ENCODE results near the gene TUBAL3. TPM values are rescaled to one million over a fixed set of nuclear protein-coding genes. Genes with fewer than 3 reads are reported as not detected.

Gene TUBAL3
- total and polyA plus RNA-seq, 4 donors, result 0.06 to 0.12 (median 0.06) TPM; not detected in 1

GRCh38 chr10:5343979-5344378 is 60.6 kb downstream of the TUBAL3 start:
- no peaks in the 10 kb centered on the region for H3K36me3 ChIP-seq (ENCODE audit: control insufficient read depth in 4 of 4, insufficient read depth in 4 of 4, low read length in 4 of 4)
- H3K27me3 ChIP-seq (ENCODE audit: control insufficient read depth in 3 of 3, insufficient read depth in 3 of 3, low read length in 2 of 3), result no peaks in the 10 kb centered on the region
- peaks cover 0 to 1% (median 0%) of the 10 kb centered on the region in 5 donors for H3K4me1 ChIP-seq (ENCODE audit: control insufficient read depth in 5 of 5, insufficient read depth in 5 of 5, low read length in 5 of 5)
- no peaks in the 10 kb centered on the region for H3K9me3 ChIP-seq (ENCODE audit: control insufficient read depth in 4 of 4, insufficient read depth in 3 of 4, low read length in 3 of 4)
- TF ChIP-seq CTCF (IDR thresholded peaks at IDR 0.05; ENCODE audit: control extremely low read depth, extremely low read depth), result no peak
- H3K27ac ChIP-seq (ENCODE audit: low read depth in 1 of 2, low read length in 1 of 2), result no peak overlapping the region
- DNase-seq (no peak), ATAC-seq (ENCODE audit: insufficient read depth, low FRiP score) (no peak)
- H3K4me3 ChIP-seq, result no peak overlapping the region
- WGBS, 2 donors, result 85 to 94% methylated on average over 4 of the region's 4 CpGs
- no peak overlapping the region for H3K9ac ChIP-seq (ENCODE audit: insufficient read depth in 1 of 2, low read length in 2 of 2)

GRCh38 chr10:5343561-5343960 is 61.1 kb downstream of the TUBAL3 start:
- no peak for TF ChIP-seq CTCF (IDR thresholded peaks at IDR 0.05; ENCODE audit: control extremely low read depth, extremely low read depth)
- ATAC-seq (ENCODE audit: insufficient read depth, low FRiP score), result no peak
- 55 to 63% methylated on average over 4 of the region's 4 CpGs for WGBS, 2 donors

More at GRCh38 chr10:5343561-5343960, 61.1 kb downstream of the TUBAL3 start:
- no peak overlapping the region for H3K9ac ChIP-seq (ENCODE audit: insufficient read depth in 1 of 2, low read length in 2 of 2)
- no peak for DNase-seq
- no peak overlapping the region for H3K27ac ChIP-seq (ENCODE audit: low read depth in 1 of 2, low read length in 1 of 2)
- H3K4me1 ChIP-seq (ENCODE audit: control insufficient read depth in 5 of 5, insufficient read depth in 5 of 5, low read length in 5 of 5), result peaks cover 0 to 1% (median 0%) of the 10 kb centered on the region in 5 donors
- H3K4me3 ChIP-seq, result no peak overlapping the region
- H3K9me3 ChIP-seq (ENCODE audit: control insufficient read depth in 4 of 4, insufficient read depth in 3 of 4, low read length in 3 of 4), result no peaks in the 10 kb centered on the region
- H3K27me3 ChIP-seq (ENCODE audit: control insufficient read depth in 3 of 3, insufficient read depth in 3 of 3, low read length in 2 of 3), result no peaks in the 10 kb centered on the region
- no peaks in the 10 kb centered on the region for H3K36me3 ChIP-seq (ENCODE audit: control insufficient read depth in 4 of 4, insufficient read depth in 4 of 4, low read length in 4 of 4)

Other genes with a start within 250 kb of the TUBAL3 start
- under 1 TPM in 1 of 2 donors, not detected in 1; 0.46 TPM for gene AKR1C8, start 219.7 kb downstream of the TUBAL3 start, total RNA-seq
- under 1 TPM; 0.03 to 0.18 TPM for gene AKR1C8, start 219.7 kb downstream of the TUBAL3 start, polyA plus RNA-seq
- gene AKR1C4, start 208.0 kb downstream of the TUBAL3 start, total RNA-seq, result not detected
- under 1 TPM in 1 of 2 donors, not detected in 1; 0.02 TPM for gene AKR1C4, start 208.0 kb downstream of the TUBAL3 start, polyA plus RNA-seq
- gene UCN3, start 39.9 kb downstream of the TUBAL3 start, total RNA-seq, result under 1 TPM; 0.28 to 0.77 TPM
- under 1 TPM; 0.17 to 0.77 TPM for gene UCN3, start 39.9 kb downstream of the TUBAL3 start, polyA plus RNA-seq
- 10 to 100 TPM; 52.9 to 98.7 TPM for gene NET1, start 7.7 kb upstream of the TUBAL3 start, total RNA-seq
- gene NET1, start 7.7 kb upstream of the TUBAL3 start, polyA plus RNA-seq, result 10 to 100 TPM; 17.4 to 18.9 TPM
- gene CALML5, start 94.7 kb upstream of the TUBAL3 start, total RNA-seq, result not detected
- not detected for gene CALML5, start 94.7 kb upstream of the TUBAL3 start, polyA plus RNA-seq
- gene CALML3, start 120.1 kb upstream of the TUBAL3 start, total RNA-seq, result under 1 TPM in 1 of 2 donors, not detected in 1; 0.11 TPM
- under 1 TPM; 0.02 to 0.04 TPM for gene CALML3, start 120.1 kb upstream of the TUBAL3 start, polyA plus RNA-seq